HEK293 (cell line): Measurements from ENCODE around the gene SLC25A52.

ENCODE experiments used
- CTCF ChIA-PET: fragments of 350-600 bp; formaldehyde crosslinking; extraction: SDS; loops from one replicate; lab custom pipeline; 2021; ENCODE audit warnings: antibody characterized with exemption; lab: Yijun Ruan, JAX
- POLR2A ChIA-PET: fragments of 300-600 bp; formaldehyde crosslinking; extraction: SDS; loops from one replicate; lab custom pipeline; 2020; ENCODE audit warnings: antibody characterized with exemption, inconsistent platforms; lab: Yijun Ruan, JAX
- H3K27ac ChIP-seq: fragments of 200-500 bp; sonication (Bioruptor generic); 2 replicates; pipeline ENCODE4 v1.5.1; 2014; ENCODE audit warnings: low read depth, low read length, control low read depth, inconsistent platforms; ENCODE audit errors: extremely low read depth
- H3K36me3 ChIP-seq, 2 experiments: fragments of 200-500 bp in 1 of 2; sonication (Bioruptor generic) in 1 of 2; 1 replicate in 1 of 2; 2 replicates in 1 of 2; pipeline ENCODE4 v1.5.1; 2014 to 2017; ENCODE audit warnings: inconsistent platforms in 2 of 2, low read length in 2 of 2; ENCODE audit not compliant: control insufficient read depth in 2 of 2, insufficient read depth in 1 of 2
- H3K4me1 ChIP-seq: fragments of 200-500 bp; sonication (Bioruptor generic); 2 replicates; pipeline ENCODE4 v1.5.1; 2014; ENCODE audit warnings: mild to moderate bottlenecking, low read length, inconsistent platforms; ENCODE audit not compliant: control insufficient read depth, insufficient read depth
- H3K4me3 ChIP-seq: 2 replicates; pipeline ENCODE4 v1.5.1; 2011; ENCODE audit warnings: low read depth, mild to moderate bottlenecking, control low read depth, low read length, moderate library complexity
- H3K9me3 ChIP-seq: fragments of 200-500 bp; sonication (Bioruptor generic); 2 replicates; pipeline ENCODE4 v1.5.1; 2014; ENCODE audit warnings: low read depth, low read length, inconsistent platforms; ENCODE audit not compliant: control insufficient read depth, insufficient read depth
- GLI4 ChIP-seq: fragments of 450-650 bp; formaldehyde crosslinking; IDR thresholded peaks from 2 replicates; pipeline ENCODE4 v1.5.1; 2016; ENCODE audit warnings: missing biosample characterization, missing genetic modification characterization
- GLIS2 ChIP-seq: fragments of 450-650 bp; formaldehyde crosslinking; IDR thresholded peaks from 2 replicates; pipeline ENCODE4 v1.5.1; 2016; ENCODE audit warnings: missing biosample characterization, missing genetic modification characterization
- REPIN1 ChIP-seq: fragments of 450-650 bp; formaldehyde crosslinking; IDR thresholded peaks from 2 replicates; pipeline ENCODE4 v1.5.1; 2017; ENCODE audit warnings: missing biosample characterization, missing genetic modification characterization, low read depth
- SP7 ChIP-seq: fragments of 450-650 bp; formaldehyde crosslinking; IDR thresholded peaks from 2 replicates; pipeline ENCODE4 v1.5.1; 2016; ENCODE audit warnings: missing biosample characterization, missing genetic modification characterization
- TRIM28 ChIP-seq: IDR thresholded peaks from 2 replicates; pipeline ENCODE4 v1.6.1; 2011; ENCODE audit warnings: low read length, control low read depth, borderline replicate concordance
- WT1 ChIP-seq: fragments of 450-650 bp; formaldehyde crosslinking; IDR thresholded peaks from 2 replicates; pipeline ENCODE4 v1.5.1; 2016; ENCODE audit warnings: missing biosample characterization, missing genetic modification characterization
- ZBTB8A ChIP-seq: fragments of 450-650 bp; formaldehyde crosslinking; IDR thresholded peaks from 2 replicates; pipeline ENCODE4 v1.5.1; 2016; ENCODE audit warnings: missing biosample characterization, missing genetic modification characterization
- ZNF140 ChIP-seq: fragments of 450-650 bp; formaldehyde crosslinking; IDR thresholded peaks from 2 replicates; pipeline ENCODE4 v1.5.1; 2016; ENCODE audit warnings: missing biosample characterization, missing genetic modification characterization
- ZNF248 ChIP-seq: fragments of 450-650 bp; formaldehyde crosslinking; IDR thresholded peaks from 2 replicates; pipeline ENCODE4 v1.5.1; 2017; ENCODE audit warnings: missing biosample characterization, missing genetic modification characterization
- ZNF341 ChIP-seq: fragments of 450-650 bp; formaldehyde crosslinking; IDR thresholded peaks from 2 replicates; pipeline ENCODE4; 2016; ENCODE audit warnings: low read depth, missing biosample characterization, missing genetic modification characterization
- ZNF391 ChIP-seq: fragments of 450-650 bp; formaldehyde crosslinking; IDR thresholded peaks from 2 replicates; pipeline ENCODE4 v1.5.1; 2016; ENCODE audit warnings: low read depth, missing biosample characterization, missing genetic modification characterization, borderline replicate concordance
- ZNF423 ChIP-seq: fragments of 450-650 bp; formaldehyde crosslinking; IDR thresholded peaks from 2 replicates; pipeline ENCODE4 v1.5.1; 2016; ENCODE audit warnings: missing biosample characterization, missing genetic modification characterization
- ZNF473 ChIP-seq: fragments of 450-650 bp; formaldehyde crosslinking; IDR thresholded peaks from 2 replicates; pipeline ENCODE4 v1.5.1; 2017; ENCODE audit warnings: missing biosample characterization, missing genetic modification characterization
- ZNF529 ChIP-seq: fragments of 450-650 bp; formaldehyde crosslinking; IDR thresholded peaks from 2 replicates; pipeline ENCODE4 v1.5.1; 2017; ENCODE audit warnings: missing genetic modification characterization, missing biosample characterization; ENCODE audit not compliant: insufficient replicate concordance
- ZNF560 ChIP-seq: fragments of 450-650 bp; formaldehyde crosslinking; IDR thresholded peaks from 2 replicates; pipeline ENCODE4 v1.5.1; 2017; ENCODE audit warnings: missing biosample characterization, missing genetic modification characterization, borderline replicate concordance
- ZNF585B ChIP-seq: fragments of 450-650 bp; formaldehyde crosslinking; IDR thresholded peaks from 2 replicates; pipeline ENCODE4 v1.5.1; 2016; ENCODE audit warnings: missing biosample characterization, missing genetic modification characterization
- ZNF664 ChIP-seq: fragments of 450-650 bp; formaldehyde crosslinking; IDR thresholded peaks from 2 replicates; pipeline ENCODE4 v1.5.1; 2016; ENCODE audit warnings: missing biosample characterization, missing genetic modification characterization
- ZNF792 ChIP-seq: fragments of 450-650 bp; formaldehyde crosslinking; IDR thresholded peaks from 2 replicates; pipeline ENCODE4 v1.5.1; 2016; ENCODE audit warnings: missing biosample characterization, missing genetic modification characterization
- TF ChIP-seq, protein P1 (sequence below): fragments of 450-650 bp; IDR thresholded peaks from 2 replicates; pipeline ENCODE4 v1.5.1; 2018; ENCODE audit warnings: missing biosample characterization, missing genetic modification characterization
- TF ChIP-seq, protein P2 (sequence below): fragments of 450-650 bp; formaldehyde crosslinking; IDR thresholded peaks from 2 replicates; pipeline ENCODE4 v1.5.1; 2016; ENCODE audit warnings: missing biosample characterization, missing genetic modification characterization
- TF ChIP-seq, protein P3 (sequence below): IDR thresholded peaks from 2 replicates; pipeline ENCODE4 v1.6.1; 2011; ENCODE audit warnings: mild to moderate bottlenecking, low read depth, low read length, borderline replicate concordance
- TF ChIP-seq, protein P4 (sequence below): fragments of 450-650 bp; formaldehyde crosslinking; IDR thresholded peaks from 2 replicates; pipeline ENCODE4 v1.5.1; 2016; ENCODE audit warnings: missing biosample characterization, missing genetic modification characterization, borderline replicate concordance
- TF ChIP-seq, protein P5 (sequence below): fragments of 450-650 bp; formaldehyde crosslinking; IDR thresholded peaks from 2 replicates; pipeline ENCODE4 v1.5.1; 2016; ENCODE audit warnings: missing biosample characterization, missing genetic modification characterization
- TF ChIP-seq, protein P6 (sequence below): fragments of 450-650 bp; formaldehyde crosslinking; IDR thresholded peaks from 2 replicates; pipeline ENCODE4 v1.5.1; 2016; ENCODE audit warnings: missing biosample characterization, missing genetic modification characterization, borderline replicate concordance

Gene SLC25A52

DNA sequence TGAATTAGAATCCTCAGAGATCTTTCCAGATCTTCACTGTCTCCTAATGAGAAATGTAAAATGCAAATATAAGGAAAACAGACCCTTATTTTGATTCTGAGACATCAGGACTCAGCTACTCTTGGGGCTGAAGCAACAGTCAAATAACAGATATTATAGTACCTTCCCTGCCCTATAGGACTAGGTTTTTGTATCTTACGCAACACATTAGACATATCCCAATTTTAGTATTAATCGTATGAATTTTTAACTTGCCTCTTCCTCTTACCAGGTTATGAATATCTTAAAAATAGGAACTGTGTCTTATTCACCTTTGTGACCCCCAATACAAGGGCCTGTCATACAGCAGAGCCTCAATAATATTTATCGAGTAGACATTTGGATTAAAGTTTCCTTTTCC is 12.0 kb upstream of the SLC25A52 start:
- no peaks in the 10 kb centered on the region for H3K36me3 ChIP-seq
- no peak overlapping the region for H3K27ac ChIP-seq
- H3K9me3 ChIP-seq = no peaks in the 10 kb centered on the region
- H3K4me3 ChIP-seq = no peak overlapping the region
- CTCF ChIA-PET = interaction anchor here (1.3 kb wide), 1 partner anchor 10 kb away, joined by 4 read pairs; no protein-coding TSS in a partner anchor
- POLR2A ChIA-PET = no interaction called here
- no peaks in the 10 kb centered on the region for H3K4me1 ChIP-seq
- TF ChIP-seq, protein P1, sequence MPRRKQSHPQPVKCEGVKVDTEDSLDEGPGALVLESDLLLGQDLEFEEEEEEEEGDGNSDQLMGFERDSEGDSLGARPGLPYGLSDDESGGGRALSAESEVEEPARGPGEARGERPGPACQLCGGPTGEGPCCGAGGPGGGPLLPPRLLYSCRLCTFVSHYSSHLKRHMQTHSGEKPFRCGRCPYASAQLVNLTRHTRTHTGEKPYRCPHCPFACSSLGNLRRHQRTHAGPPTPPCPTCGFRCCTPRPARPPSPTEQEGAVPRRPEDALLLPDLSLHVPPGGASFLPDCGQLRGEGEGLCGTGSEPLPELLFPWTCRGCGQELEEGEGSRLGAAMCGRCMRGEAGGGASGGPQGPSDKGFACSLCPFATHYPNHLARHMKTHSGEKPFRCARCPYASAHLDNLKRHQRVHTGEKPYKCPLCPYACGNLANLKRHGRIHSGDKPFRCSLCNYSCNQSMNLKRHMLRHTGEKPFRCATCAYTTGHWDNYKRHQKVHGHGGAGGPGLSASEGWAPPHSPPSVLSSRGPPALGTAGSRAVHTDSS = no peak
- TF ChIP-seq, protein P2, sequence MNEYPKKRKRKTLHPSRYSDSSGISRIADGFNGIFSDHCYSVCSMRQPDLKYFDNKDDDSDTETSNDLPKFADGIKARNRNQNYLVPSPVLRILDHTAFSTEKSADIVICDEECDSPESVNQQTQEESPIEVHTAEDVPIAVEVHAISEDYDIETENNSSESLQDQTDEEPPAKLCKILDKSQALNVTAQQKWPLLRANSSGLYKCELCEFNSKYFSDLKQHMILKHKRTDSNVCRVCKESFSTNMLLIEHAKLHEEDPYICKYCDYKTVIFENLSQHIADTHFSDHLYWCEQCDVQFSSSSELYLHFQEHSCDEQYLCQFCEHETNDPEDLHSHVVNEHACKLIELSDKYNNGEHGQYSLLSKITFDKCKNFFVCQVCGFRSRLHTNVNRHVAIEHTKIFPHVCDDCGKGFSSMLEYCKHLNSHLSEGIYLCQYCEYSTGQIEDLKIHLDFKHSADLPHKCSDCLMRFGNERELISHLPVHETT = no peak
- TF ChIP-seq, protein P3, sequence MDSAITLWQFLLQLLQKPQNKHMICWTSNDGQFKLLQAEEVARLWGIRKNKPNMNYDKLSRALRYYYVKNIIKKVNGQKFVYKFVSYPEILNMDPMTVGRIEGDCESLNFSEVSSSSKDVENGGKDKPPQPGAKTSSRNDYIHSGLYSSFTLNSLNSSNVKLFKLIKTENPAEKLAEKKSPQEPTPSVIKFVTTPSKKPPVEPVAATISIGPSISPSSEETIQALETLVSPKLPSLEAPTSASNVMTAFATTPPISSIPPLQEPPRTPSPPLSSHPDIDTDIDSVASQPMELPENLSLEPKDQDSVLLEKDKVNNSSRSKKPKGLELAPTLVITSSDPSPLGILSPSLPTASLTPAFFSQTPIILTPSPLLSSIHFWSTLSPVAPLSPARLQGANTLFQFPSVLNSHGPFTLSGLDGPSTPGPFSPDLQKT = no peak
- no peak for TF ChIP-seq WT1 (tag by site-specific recombination)
- no peak for TF ChIP-seq TRIM28
- no peak for TF ChIP-seq ZNF341 (tag by site-specific recombination)
- no peak for TF ChIP-seq ZNF473 (tag by site-specific recombination)
- TF ChIP-seq, protein P4, sequence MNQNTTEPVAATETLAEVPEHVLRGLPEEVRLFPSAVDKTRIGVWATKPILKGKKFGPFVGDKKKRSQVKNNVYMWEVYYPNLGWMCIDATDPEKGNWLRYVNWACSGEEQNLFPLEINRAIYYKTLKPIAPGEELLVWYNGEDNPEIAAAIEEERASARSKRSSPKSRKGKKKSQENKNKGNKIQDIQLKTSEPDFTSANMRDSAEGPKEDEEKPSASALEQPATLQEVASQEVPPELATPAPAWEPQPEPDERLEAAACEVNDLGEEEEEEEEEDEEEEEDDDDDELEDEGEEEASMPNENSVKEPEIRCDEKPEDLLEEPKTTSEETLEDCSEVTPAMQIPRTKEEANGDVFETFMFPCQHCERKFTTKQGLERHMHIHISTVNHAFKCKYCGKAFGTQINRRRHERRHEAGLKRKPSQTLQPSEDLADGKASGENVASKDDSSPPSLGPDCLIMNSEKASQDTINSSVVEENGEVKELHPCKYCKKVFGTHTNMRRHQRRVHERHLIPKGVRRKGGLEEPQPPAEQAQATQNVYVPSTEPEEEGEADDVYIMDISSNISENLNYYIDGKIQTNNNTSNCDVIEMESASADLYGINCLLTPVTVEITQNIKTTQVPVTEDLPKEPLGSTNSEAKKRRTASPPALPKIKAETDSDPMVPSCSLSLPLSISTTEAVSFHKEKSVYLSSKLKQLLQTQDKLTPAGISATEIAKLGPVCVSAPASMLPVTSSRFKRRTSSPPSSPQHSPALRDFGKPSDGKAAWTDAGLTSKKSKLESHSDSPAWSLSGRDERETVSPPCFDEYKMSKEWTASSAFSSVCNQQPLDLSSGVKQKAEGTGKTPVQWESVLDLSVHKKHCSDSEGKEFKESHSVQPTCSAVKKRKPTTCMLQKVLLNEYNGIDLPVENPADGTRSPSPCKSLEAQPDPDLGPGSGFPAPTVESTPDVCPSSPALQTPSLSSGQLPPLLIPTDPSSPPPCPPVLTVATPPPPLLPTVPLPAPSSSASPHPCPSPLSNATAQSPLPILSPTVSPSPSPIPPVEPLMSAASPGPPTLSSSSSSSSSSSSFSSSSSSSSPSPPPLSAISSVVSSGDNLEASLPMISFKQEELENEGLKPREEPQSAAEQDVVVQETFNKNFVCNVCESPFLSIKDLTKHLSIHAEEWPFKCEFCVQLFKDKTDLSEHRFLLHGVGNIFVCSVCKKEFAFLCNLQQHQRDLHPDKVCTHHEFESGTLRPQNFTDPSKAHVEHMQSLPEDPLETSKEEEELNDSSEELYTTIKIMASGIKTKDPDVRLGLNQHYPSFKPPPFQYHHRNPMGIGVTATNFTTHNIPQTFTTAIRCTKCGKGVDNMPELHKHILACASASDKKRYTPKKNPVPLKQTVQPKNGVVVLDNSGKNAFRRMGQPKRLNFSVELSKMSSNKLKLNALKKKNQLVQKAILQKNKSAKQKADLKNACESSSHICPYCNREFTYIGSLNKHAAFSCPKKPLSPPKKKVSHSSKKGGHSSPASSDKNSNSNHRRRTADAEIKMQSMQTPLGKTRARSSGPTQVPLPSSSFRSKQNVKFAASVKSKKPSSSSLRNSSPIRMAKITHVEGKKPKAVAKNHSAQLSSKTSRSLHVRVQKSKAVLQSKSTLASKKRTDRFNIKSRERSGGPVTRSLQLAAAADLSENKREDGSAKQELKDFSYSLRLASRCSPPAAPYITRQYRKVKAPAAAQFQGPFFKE (tag by site-specific recombination) = no peak
- no peak for TF ChIP-seq GLIS2 (tag by site-specific recombination)
- TF ChIP-seq ZNF664 (tag by site-specific recombination) = no peak
- no peak for TF ChIP-seq ZNF792
- no peak for TF ChIP-seq ZNF585B (tag by site-specific recombination)
- no peak for TF ChIP-seq ZNF423 (tag by site-specific recombination)
- no peak for TF ChIP-seq ZNF391 (tag by site-specific recombination)
- TF ChIP-seq ZNF140 (tag by site-specific recombination) = no peak
- TF ChIP-seq SP7 = no peak

DNA sequence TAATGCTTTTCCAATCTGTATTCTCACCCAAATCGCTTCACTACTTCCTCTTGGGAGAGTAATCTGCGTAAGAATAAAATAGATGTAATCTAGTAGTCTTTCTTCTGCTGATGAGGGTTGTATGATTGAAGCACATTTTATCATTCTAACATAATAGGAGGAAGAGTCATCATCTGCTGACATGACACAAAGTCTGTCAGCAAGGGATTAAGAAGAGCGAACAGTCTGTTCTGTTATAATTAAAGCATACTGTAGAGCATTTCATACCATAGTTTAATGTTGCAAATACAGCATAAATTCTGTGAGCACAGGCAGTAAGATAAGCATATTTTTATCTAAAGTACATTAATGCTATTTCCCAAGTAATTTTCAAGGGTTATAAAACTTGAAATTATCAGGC is 10.4 kb downstream of the SLC25A52 start:
- H3K27ac ChIP-seq = no peak overlapping the region
- ChIA-PET CTCF (interaction anchor here (0.6 to 1.8 kb wide), 2 partner anchors 12 to 227 kb away, joined by 3 to 10 read pairs; no protein-coding TSS in a partner anchor), POLR2A (no interaction called here)

More for the DNA sequence above, 10.4 kb downstream of the SLC25A52 start:
- H3K4me3 ChIP-seq = no peak overlapping the region
- TF ChIP-seq, protein P5, sequence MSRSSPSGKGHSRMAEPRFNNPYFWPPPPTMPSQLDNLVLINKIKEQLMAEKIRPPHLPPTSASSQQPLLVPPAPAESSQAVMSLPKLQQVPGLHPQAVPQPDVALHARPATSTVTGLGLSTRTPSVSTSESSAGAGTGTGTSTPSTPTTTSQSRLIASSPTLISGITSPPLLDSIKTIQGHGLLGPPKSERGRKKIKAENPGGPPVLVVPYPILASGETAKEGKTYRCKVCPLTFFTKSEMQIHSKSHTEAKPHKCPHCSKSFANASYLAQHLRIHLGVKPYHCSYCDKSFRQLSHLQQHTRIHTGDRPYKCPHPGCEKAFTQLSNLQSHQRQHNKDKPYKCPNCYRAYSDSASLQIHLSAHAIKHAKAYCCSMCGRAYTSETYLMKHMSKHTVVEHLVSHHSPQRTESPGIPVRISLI (tag by site-specific recombination) = no peak
- TF ChIP-seq ZBTB8A (tag by site-specific recombination) = no peak
- TF ChIP-seq REPIN1 (tag by site-specific recombination) = no peak
- TF ChIP-seq GLI4 (tag by site-specific recombination) = no peak
- no peak for TF ChIP-seq ZNF560 (tag by site-specific recombination)
- no peak for TF ChIP-seq ZNF248 (tag by site-specific recombination)
- no peak for TF ChIP-seq ZNF529 (tag by site-specific recombination)
- TF ChIP-seq, protein P6, sequence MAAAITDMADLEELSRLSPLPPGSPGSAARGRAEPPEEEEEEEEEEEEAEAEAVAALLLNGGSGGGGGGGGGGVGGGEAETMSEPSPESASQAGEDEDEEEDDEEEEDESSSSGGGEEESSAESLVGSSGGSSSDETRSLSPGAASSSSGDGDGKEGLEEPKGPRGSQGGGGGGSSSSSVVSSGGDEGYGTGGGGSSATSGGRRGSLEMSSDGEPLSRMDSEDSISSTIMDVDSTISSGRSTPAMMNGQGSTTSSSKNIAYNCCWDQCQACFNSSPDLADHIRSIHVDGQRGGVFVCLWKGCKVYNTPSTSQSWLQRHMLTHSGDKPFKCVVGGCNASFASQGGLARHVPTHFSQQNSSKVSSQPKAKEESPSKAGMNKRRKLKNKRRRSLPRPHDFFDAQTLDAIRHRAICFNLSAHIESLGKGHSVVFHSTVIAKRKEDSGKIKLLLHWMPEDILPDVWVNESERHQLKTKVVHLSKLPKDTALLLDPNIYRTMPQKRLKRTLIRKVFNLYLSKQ (tag by site-specific recombination) = no peak
- no peaks in the 10 kb centered on the region for H3K9me3 ChIP-seq
- no peaks in the 10 kb centered on the region for H3K36me3 ChIP-seq
- H3K4me1 ChIP-seq = no peaks in the 10 kb centered on the region
